ENCODE data around the gene TIPARP.
"Not testable (repeated sequence)": the region's sequence is repeated elsewhere in the genome, so short reads cannot be mapped to it uniquely, and the experiment has no call there.

The TIPARP gene

DNA sequence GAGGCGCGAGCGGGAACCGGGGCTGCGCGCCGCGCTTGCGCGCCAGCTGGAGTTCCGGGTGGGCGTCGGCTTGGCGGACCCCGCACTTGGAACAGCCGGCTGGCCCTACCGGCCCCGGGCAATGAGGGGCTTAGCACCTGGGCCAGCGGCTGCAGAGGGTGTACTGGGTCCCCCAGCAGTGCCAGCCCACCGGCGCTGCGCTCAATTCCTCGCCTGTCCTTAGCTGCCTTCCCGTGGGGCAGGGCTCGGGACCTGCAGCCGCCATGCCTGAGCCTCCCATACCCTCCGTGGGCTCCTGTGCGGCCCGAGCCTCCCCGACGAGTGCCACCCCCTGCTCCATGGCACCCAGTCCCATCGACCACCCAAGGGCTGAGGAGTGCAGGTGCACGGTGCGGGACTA is 66.2 kb downstream of the TIPARP start:
- not testable (repeated sequence) for DNase-seq (ENCODE audit: low spot score)

DNA sequence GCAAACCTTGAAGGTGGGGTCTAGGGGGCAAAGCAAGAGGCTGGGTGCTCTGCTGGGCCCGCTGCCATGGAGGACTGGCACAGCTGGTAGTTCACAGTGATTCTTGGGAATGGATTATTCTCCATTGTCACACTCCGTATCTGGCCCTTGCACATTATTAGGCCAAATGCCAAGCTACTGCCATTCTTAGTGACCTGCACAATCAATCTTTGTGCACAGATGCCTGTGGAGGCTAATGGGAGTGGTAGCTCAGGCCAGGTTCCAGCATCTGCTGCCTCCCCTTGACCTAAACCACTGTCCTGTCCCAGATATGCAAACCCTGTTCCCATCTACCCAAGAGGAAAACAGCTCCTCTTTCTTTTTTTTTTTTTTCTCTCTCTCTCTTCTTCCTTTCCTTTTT is 67.5 kb downstream of the TIPARP start:
- DNase-seq (ENCODE audit: low spot score) = no peak

DNA sequence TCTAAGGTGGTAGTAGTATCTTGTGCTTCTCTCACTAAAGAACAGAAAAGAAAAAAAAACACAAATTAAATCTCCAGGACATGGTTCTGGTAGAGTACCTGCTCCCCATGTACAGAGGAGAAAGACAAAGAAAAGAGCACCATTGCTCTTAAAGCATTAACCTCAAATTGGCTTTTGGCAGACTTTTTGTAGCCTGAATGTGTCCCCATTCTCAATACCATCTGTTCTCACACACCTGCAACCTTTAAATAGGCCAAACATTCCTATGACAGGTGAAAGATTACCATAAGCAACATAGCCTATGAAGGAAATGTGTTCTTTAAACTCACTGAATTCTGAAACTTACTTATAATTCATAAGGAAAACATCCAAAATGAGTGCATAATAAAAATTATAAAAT is 68.0 kb downstream of the TIPARP start:
- no peak for DNase-seq (ENCODE audit: low spot score)

DNA sequence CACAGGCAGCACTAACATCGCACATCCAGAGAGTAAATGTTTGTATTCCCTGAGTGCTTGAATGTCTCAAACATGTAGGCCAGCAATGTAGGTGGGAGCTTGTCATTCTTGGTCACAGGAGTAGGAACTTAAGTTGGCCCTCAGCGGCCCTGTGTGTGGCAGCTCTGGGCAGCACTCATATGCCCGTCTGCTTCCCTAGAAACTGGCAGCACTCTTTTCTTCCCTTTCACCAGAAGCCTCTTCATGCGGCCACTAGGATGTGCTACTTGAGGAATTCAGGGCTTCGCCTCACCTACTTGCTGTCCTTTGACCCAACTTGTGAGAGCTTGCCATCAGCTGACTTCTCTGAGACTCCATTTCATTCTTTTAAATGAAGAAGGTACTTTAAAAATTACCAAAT is 69.5 kb downstream of the TIPARP start:
- no peak for DNase-seq (ENCODE audit: low spot score)

DNA sequence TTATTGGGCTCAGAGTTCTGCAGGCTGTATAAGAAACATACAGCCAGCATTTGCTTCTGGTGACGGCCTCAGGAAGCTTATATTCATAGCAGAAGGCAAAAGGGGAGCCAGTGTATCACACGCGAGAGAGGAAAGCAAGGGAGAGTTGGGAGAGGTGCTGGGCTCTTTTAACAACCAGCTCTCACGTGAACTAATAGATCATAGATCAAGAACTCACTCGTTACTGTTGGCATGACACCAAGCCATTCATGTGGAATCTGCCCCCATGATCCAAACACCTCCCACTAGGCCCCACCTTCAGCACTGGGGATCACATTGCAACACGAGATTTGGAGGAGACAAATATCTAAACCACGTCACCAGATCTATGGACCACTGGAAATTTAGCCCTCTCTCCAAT is 70.2 kb downstream of the TIPARP start:
- no peak for DNase-seq (ENCODE audit: low spot score)

DNA sequence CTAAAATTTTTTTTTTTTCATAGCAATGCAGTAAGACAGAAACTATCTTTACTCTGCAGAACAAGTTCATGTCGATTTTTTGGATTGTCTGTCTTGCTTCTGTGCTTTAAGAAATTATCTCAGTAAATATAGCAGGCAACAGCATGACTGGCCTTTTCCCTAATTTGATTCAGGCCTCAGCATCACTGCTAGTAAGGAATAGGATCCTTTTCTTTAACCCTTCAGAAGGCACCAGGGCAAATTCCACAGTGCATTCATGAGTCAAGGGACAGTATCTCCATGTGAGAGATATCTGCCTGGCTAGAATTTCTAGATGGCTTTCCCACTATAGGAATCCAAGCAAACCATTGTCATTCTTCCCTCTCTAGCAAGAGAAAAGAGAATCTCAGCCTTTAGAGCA is 71.4 kb downstream of the TIPARP start:
- no peak for DNase-seq (ENCODE audit: low spot score)

DNA sequence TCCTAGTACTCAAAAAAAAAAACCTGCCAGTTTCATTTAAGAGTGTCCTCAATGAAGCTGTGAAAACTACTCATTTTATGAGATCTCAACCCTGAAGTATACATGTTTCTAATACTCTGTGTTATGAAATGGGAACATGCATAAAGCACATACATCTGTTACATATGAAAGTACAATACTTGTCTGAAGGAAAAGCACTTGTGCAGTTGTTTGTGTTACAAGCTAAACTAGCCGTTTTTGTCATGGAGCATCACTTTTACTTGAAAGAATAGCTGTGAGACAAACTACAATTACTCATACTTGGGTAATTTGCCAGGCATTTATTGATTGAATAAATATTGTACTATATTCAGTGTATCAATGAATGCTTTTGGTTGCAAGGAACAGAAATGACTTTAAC is 72.7 kb downstream of the TIPARP start:
- no peak for DNase-seq (ENCODE audit: low spot score)

DNA sequence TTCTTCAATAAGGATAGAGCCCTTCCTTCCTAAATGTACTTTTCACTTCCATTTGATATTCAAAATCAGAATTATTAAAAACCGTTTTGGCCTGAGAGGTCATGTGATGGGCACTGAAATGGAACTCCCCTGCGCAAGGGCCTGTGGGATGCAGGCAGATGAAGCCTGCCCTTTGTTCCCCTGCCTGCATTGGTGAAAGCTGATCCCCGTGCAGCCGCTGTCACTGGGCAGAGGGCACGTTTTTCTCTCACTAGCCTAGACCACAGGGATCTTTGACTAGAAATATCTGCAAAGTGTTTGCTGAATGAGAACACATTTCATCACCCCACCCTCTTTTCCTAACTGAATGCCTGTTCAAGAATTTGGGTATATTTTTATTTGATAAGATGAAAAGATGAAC is 74.9 kb downstream of the TIPARP start:
- DNase-seq (ENCODE audit: low spot score) = no peak

DNA sequence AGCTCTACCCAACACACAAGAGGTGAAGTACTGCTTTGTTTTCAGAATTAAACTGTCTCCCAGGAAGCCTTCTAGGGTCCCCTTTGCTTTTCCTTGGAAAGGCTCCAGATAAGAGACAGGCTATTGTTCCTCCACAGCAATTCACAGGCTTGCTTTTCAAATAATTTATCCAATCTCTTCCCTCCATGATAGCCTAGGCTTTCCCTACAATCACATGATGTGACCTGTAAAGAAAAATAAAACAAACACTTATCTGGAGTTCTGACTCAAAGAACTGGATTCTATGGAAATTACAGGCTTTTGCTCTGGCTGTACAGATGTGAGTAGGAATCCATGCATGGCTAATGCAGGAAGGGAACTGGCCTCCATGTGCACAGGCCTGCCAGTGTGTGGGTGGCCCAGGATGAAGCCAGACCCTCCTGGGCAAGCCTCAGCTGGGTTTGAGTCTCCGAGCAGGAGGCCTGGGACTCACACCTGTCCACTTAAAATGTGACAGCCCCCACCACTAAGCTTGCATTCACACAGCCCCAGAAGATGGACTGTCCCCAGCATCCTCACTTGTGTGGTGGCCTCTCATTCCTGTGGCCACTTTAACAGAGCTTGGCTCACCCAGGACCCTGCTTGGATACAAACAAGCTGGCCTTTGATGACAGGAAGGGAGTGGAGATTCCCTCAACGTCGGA is 75.9 kb downstream of the TIPARP start:
- DNase-seq (ENCODE audit: low spot score) = no peak

DNA sequence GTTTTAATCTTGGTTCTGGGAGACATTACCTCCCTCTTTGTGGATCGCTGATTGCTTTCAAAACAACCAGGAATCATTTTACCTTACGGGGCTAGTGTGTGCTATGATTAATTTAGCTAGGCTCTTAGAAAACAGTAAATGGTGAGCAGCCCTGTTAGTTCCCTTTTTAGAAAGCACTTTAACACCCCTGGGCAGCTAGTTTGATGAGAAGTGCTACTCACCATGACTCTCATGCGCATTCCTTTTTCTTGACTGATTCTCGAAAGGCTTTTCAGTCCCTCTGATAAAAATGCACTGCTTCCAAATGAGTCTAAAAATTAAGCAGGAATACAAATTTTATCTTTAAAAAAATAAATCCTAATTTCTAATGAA is 76.5 kb downstream of the TIPARP start:
- no peak for DNase-seq (ENCODE audit: low spot score)

DNA sequence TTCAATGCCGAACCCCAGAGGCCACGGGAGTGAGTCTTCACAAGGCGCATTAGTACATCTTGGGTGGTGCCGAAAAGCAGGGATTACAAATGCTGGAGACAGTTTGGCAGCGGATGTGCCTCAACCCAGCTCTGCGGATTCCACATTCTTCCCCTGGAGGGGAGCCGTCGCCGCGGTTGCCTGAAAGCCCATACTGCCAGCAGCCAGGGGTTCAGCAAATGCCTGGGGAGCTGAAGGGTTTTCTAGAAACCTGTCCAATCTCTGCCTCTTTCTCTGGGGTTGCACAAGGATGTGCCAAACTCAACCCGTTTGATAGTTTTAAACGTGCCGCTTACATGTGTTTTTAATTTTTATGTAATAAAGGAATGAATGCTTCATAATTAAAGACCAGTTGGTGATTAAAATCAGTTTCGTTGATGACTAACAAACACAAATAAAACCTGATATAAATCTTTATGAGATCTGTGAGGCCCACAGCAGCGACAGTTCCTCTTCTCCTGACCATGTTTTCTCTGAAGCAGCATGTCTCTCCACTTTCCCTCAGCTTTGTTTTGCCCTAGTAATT is 77.2 kb downstream of the TIPARP start:
- DNase-seq (ENCODE audit: low spot score) = no peak
